Small intestine (tissue), 7 donors: ENCODE data around the gene WDR5B. TPM values are rescaled to one million over a fixed set of nuclear protein-coding genes. Genes with fewer than 3 reads are reported as not detected.
"Not testable (repeated sequence)": the region's sequence is repeated elsewhere in the genome, so short reads cannot be mapped to it uniquely, and the experiment has no call there.

Source experiments
- DNase-seq, 2 donors: peaks; one replicate each; pipeline versions ENCODE4 v3.0.0 to v3.0.0-alpha.2; 2013
- FAIRE-seq: peaks from 2 replicates; lab custom pipeline; 2012; peaks lifted over from hg19 to GRCh38; lab: Jason Lieb, UNC
- H3K27ac ChIP-seq, 3 donors: one replicate each; pipeline ENCODE4 v1.5.1; 2013; ENCODE audit warnings: low read length in 2 of 3, mild to moderate bottlenecking in 2 of 3, control low read depth in 1 of 3, inconsistent platforms in 1 of 3, low read depth in 1 of 3, moderate library complexity in 1 of 3
- H3K27me3 ChIP-seq, 3 donors: one replicate each; pipeline ENCODE4 v1.6.1; 2013; ENCODE audit warnings: low read length in 3 of 3, inconsistent platforms in 1 of 3; ENCODE audit not compliant: control insufficient read depth in 3 of 3, insufficient read depth in 3 of 3
- H3K36me3 ChIP-seq, 3 donors: one replicate each; pipeline ENCODE4 v1.6.1; 2013; ENCODE audit warnings: low read length in 3 of 3, inconsistent platforms in 1 of 3, low read depth in 1 of 3, mild to moderate bottlenecking in 1 of 3, moderate library complexity in 1 of 3; ENCODE audit not compliant: control insufficient read depth in 3 of 3, insufficient read depth in 2 of 3
- H3K4me1 ChIP-seq, 3 donors: one replicate each; pipeline ENCODE4 v1.6.1; 2013; ENCODE audit warnings: low read length in 2 of 3, inconsistent platforms in 1 of 3, low read depth in 1 of 3, mild to moderate bottlenecking in 1 of 3, moderate library complexity in 1 of 3; ENCODE audit not compliant: control insufficient read depth in 3 of 3, insufficient read depth in 2 of 3
- H3K4me3 ChIP-seq, 3 donors: one replicate each; pipeline ENCODE4 v1.5.1; 2013; ENCODE audit warnings: low read length in 3 of 3, control low read depth in 1 of 3, inconsistent platforms in 1 of 3, low read depth in 1 of 3, mild to moderate bottlenecking in 1 of 3, moderate library complexity in 1 of 3
- H3K9me3 ChIP-seq, 2 donors: one replicate each; pipeline ENCODE4 v1.6.1; 2013; ENCODE audit warnings: low read depth in 1 of 2, low read length in 1 of 2; ENCODE audit not compliant: control insufficient read depth in 2 of 2, insufficient read depth in 1 of 2
- WGBS, 3 donors: extraction: QIAGEN DNeasy Blood & Tissue Kit; methylation state at CpG; one replicate each; pipeline ENCODE4 v1.1.7; 2013; 5-methylcytosine and 5-hydroxymethylcytosine counted together
- polyA plus RNA-seq, 4 donors: library from polyadenylated mRNA; stranded (reverse) in 3 of 4; unstranded in 1 of 4; fragments of 200-250 nt in 3 of 4; fragments of 120-200 nt in 1 of 4; gene quantifications; one replicate each; pipeline versions ENCODE4 v1.2.1 to v1.2.3, GENCODE V29; 2013
- donor health status: healthy with polysubstance abuse.
- donor health status: control.
- donor health status: control.
- donor health status: Bipolar disorder and iron deficiency.
- donor health status: healthy.

The WDR5B gene
- polyA plus RNA-seq, 4 donors, result 1.6 to 8.3 (median 2.7) TPM

DNA sequence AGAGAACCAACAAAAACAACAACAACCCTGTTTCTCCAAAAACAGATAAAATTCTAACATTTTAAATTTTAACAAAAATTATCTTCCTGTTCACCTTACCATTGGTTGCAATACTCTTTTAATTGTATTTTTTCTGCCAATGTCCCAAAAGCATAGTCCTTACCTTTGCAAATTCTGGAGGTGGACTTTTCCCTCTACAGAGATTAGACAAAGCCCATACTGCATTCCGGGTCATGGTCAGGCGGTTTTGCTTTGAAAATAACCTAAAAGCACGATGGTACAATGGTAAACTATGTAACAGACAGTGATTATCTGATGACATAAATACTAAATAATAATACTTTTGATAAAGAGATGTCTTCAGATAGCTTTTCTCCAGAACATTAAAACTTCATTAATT is 35.5 kb upstream of the WDR5B start:
- 79 to 92% (median 82%) methylated on average over 3 of the region's 3 CpGs for WGBS, 3 donors
- FAIRE-seq (no peak), DNase-seq (no peak)
- Histone ChIP-seq H3K27me3 (no peaks in the 10 kb centered on the region), H3K4me1 (no peaks in the 10 kb centered on the region), H3K9me3 (no peaks in the 10 kb centered on the region), H3K27ac (no peak overlapping the region), H3K4me3 (no peak overlapping the region), H3K36me3 (peaks cover 6 to 12% (median 10%) of the 10 kb centered on the region in 3 donors)

DNA sequence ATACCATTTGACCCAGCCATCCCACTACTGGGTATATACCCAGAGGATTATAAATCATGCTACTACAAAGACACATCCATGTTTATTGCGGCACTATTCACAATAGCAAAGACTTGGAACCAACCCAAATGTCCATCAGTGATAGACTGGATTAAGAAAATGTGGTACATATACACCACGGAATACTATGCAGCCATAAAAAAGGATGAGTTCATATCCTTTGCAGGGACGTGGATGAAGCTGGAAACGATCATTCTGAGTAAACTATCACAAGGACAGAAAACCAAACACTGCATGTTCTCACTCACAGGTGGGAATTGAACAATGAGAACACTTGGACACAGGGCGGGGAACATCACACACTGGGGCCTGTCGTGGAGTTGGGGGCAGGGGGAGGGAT is 32.4 kb upstream of the WDR5B start:
- not testable (repeated sequence) for H3K4me3 ChIP-seq, H3K4me1 ChIP-seq, FAIRE-seq, H3K27me3 ChIP-seq, DNase-seq, H3K27ac ChIP-seq
- WGBS, 3 donors, result 95 to 97% (median 96%) methylated on average over 6 of the region's 6 CpGs
- H3K9me3 ChIP-seq, result peaks cover 0 to 11% of the 10 kb centered on the region in 2 donors
- peaks cover 2 to 20% (median 13%) of the 10 kb centered on the region in 3 donors for H3K36me3 ChIP-seq

DNA sequence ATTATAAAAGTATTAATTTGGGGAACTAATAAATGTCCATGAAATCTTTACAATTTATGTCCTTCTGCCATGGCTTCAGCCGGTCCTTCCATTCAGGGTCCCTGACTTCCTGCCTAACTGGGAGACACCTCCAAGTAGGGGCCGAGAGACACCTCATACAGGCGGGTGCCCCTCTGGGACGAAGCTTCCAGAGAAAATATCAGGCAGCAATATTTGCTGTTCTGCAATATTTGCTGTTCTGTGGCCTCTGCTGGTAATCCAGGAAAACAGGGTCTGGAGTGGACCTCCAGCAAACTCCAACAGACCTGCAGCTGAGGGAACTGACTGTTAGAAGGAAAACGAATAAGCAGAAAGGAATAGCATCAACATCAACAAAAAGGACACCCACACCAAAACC is 28.6 kb upstream of the WDR5B start:
- H3K36me3 ChIP-seq, result peaks cover 0 to 27% (median 11%) of the 10 kb centered on the region in 3 donors
- DNase-seq, H3K27ac ChIP-seq, FAIRE-seq, H3K27me3 ChIP-seq, H3K4me3 ChIP-seq, H3K4me1 ChIP-seq: not testable (repeated sequence)
- WGBS, 3 donors, result 95 to 99% (median 98%) methylated on average over 5 of the region's 5 CpGs
- H3K9me3 ChIP-seq, result peaks cover 0 to 16% of the 10 kb centered on the region in 2 donors

DNA sequence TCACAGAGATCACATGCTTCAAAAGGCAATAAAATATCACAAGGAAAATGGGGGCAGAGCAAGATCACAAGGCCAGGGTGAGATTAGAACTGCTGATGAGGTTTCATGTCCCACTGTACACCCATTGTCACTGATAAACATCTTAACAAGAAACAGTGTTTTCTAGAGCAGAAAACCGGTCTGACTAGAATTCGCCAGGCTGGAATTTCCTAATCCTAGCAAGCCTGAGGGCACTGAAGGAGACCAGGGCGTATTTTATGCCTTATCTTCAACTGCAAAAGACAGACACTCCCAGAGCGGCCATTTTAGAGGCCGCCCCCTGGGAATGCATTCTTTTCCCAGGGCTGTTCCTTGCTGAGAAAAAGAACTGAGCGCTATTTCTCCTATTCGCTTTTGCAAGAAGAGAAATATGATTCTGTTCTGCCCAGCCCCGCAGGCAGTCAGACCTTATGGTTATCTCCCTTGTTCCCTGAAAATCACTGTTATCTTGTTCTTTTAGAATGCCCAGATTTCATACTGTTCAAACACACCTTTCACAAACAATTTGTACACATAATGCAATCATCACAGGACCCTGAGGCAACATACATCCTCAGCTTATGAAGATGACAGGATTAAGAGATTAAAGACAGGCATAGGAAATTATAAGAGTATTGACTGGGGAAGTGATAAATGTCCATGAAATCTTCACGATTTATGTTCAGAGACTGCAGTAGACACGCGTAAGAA is 28.1 kb upstream of the WDR5B start:
- H3K4me1 ChIP-seq, H3K27ac ChIP-seq, FAIRE-seq, H3K27me3 ChIP-seq, DNase-seq, H3K4me3 ChIP-seq: not testable (repeated sequence)
- H3K36me3 ChIP-seq, result peaks cover 0 to 29% (median 10%) of the 10 kb centered on the region in 3 donors
- 95 to 98% (median 95%) methylated on average over 11 of the region's 11 CpGs for WGBS, 3 donors
- peaks cover 0 to 16% of the 10 kb centered on the region in 2 donors for H3K9me3 ChIP-seq

DNA sequence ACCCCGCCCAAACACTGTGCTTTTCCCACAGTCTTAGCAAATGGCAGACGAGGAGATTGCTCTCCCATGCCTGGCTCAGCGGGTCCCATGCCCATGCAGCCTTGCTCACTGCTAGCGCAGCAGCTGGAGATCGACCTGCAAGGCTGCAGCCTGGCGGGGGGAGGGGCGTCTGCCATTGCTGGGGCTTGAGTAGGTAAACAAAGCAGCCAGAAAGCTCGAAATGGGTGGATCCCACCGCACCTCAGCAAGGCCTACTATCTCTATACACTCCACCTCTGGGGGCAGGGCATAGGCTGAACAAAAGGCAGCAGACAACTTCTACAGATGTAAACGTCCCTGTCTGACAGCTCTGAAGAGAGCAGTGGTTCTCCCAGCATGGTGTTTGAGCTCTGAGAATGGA is 27.2 kb upstream of the WDR5B start:
- peaks cover 0 to 31% (median 10%) of the 10 kb centered on the region in 3 donors for H3K36me3 ChIP-seq

DNA sequence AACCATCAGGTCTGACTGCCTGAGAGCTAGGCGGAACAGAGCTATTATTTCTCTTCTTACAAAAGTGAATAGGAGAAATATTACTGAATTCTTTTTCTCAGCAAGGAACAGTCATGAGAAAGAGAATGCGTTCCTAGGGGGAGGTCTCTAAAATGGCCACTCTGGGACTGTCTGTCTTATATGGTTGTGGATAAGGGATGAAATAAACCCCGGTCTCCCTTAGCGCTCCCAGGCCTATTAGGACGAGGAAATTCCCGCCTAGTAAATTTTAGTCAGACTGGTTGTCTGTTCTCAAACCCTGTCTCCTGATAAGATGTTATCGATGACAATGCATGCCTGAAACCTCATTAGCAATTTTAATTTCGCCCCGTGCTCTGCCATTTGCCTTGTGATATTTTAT is 20.1 kb upstream of the WDR5B start:
- H3K4me3 ChIP-seq, result no peak overlapping the region
- 93 to 98% (median 98%) methylated on average over 9 of the region's 9 CpGs for WGBS, 3 donors
- FAIRE-seq (no peak), DNase-seq (no peak)
- no peaks in the 10 kb centered on the region for H3K27me3 ChIP-seq
- no peaks in the 10 kb centered on the region for H3K4me1 ChIP-seq
- H3K36me3 ChIP-seq, result peaks cover 5 to 40% (median 21%) of the 10 kb centered on the region in 3 donors
- H3K27ac ChIP-seq, result no peak overlapping the region
- H3K9me3 ChIP-seq, result peaks cover 0 to 18% of the 10 kb centered on the region in 2 donors

More for the DNA sequence above, 27.2 kb upstream of the WDR5B start:
- DNase-seq (no peak), FAIRE-seq (no peak)
- H3K4me1 ChIP-seq, result no peaks in the 10 kb centered on the region
- WGBS, 3 donors, result 81 to 94% (median 92%) methylated on average over 10 of the region's 10 CpGs
- peaks cover 0 to 16% of the 10 kb centered on the region in 2 donors for H3K9me3 ChIP-seq
- no peak overlapping the region for H3K27ac ChIP-seq
- no peaks in the 10 kb centered on the region for H3K27me3 ChIP-seq
- H3K4me3 ChIP-seq, result no peak overlapping the region

DNA sequence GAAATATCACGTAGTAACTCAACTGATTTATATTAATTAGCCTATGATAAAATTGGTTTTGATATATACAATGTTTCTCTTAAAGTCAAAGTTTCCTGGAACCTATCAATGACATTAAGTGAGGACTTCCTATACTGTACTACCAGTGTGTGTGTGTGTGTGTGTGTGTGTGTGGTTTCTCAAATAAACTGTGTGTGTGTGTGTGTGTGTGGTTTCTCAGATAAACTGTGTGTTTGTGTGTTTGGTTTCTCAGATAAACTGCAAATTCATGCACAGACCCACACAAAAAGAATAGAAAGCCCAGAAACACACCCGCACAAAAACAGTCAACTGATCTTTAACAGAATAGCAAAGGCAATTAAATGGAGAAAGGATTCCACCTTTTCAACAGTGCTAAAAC is 14.5 kb upstream of the WDR5B start:
- Histone ChIP-seq H3K36me3 (peaks cover 11 to 24% (median 12%) of the 10 kb centered on the region in 3 donors), H3K9me3 (peaks cover 0 to 8% of the 10 kb centered on the region in 2 donors), H3K4me1 (no peaks in the 10 kb centered on the region), H3K27ac (no peak overlapping the region), H3K27me3 (no peaks in the 10 kb centered on the region), H3K4me3 (no peak overlapping the region)
- WGBS, 3 donors, result 91 to 96% (median 94%) methylated on average over 2 of the region's 2 CpGs
- FAIRE-seq (no peak), DNase-seq (no peak)

DNA sequence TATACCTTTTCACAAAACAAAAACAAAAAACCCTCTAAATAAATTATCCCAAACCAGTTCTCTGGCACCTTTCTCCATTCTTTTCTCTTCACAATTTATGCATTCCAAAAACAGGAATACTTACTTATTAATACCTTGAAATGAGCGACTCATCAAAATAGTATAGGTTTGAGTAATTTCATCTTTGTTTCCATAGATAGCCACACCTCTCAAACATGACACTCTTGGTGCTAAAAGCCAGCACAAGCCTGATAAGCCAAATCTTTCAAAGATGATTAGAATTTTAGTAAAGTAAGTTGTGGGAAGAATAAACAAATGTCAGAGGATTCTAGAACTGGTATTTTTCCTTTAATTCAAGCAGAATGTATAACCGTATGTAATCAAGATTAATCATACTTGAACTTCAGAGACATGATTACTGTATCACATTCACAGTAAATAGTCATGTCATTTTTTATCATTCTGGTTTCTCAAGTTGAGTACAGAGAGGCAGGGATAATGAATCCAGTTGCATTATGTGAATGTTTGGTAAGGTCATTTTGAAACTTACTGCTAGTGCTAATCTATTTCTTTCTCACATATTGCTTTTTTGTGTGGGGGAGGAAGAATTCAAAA is 12.1 kb upstream of the WDR5B start:
- H3K27ac ChIP-seq, result no peak overlapping the region
- DNase-seq, result no peak
- FAIRE-seq, result no peak
- peaks cover 11 to 20% (median 12%) of the 10 kb centered on the region in 3 donors for H3K36me3 ChIP-seq
- no peaks in the 10 kb centered on the region for H3K27me3 ChIP-seq
- 67 to 79% (median 76%) methylated on average over 2 of the region's 2 CpGs for WGBS, 3 donors
- H3K4me3 ChIP-seq, result no peak overlapping the region
- H3K9me3 ChIP-seq, result peaks cover 0 to 8% of the 10 kb centered on the region in 2 donors
- H3K4me1 ChIP-seq, result no peaks in the 10 kb centered on the region
